HepG2 (cell line): ENCODE measurements around the gene ANKHD1. TPM values are rescaled to one million over a fixed set of nuclear protein-coding genes. Genes with fewer than 3 reads are reported as not detected.
A peak's percentile ranks its signal among the peaks of the same experiment; 100 is the strongest.

Experiments
- DPF2 ChIP-seq: sonication (generic); formaldehyde crosslinking; IDR thresholded peaks from 2 replicates; pipeline ENCODE4 v1.4.0; 2020; ENCODE audit warnings: mild to moderate bottlenecking, low read depth, missing genetic modification reagents, borderline replicate concordance
- FOXA1 ChIP-seq, 2 experiments: fragments of 450-650 bp in 1 of 2; sonication (generic) in 1 of 2; formaldehyde crosslinking in 1 of 2; IDR thresholded peaks; 2 replicates each; pipeline versions ENCODE4 v1.4.0 to v1.6.1; 2016 to 2020; ENCODE audit warnings: missing genetic modification reagents in 1 of 2
- MIER2 ChIP-seq: IDR thresholded peaks from 2 replicates; pipeline ENCODE4 v1.6.1; 2016; ENCODE audit warnings: missing biosample characterization, missing genetic modification reagents
- PHF20 ChIP-seq: sonication (generic); formaldehyde crosslinking; IDR thresholded peaks from 2 replicates; pipeline ENCODE4 v1.5.0; 2020; ENCODE audit warnings: mild to moderate bottlenecking, missing genetic modification reagents
- RFXANK ChIP-seq: IDR thresholded peaks from 2 replicates; pipeline ENCODE4 v1.6.1; 2016
- SALL1 ChIP-seq: sonication (generic); formaldehyde crosslinking; IDR thresholded peaks from 2 replicates; pipeline ENCODE4 v1.8.0; 2022; ENCODE audit warnings: mild to moderate bottlenecking, missing genetic modification reagents
- SYNCRIP ChIP-seq: fragments of 200-400 bp; formaldehyde crosslinking; IDR thresholded peaks from 2 replicates; pipeline ENCODE4 v1.6.1; 2018; ENCODE audit warnings: mild to moderate bottlenecking, low read depth, low read length; ENCODE audit not compliant: insufficient read depth
- TBP ChIP-seq: sonication (generic); formaldehyde crosslinking; IDR thresholded peaks from 2 replicates; pipeline ENCODE4 v1.5.0; 2020; ENCODE audit warnings: missing genetic modification reagents
- ZNF558 ChIP-seq: sonication (generic); formaldehyde crosslinking; IDR thresholded peaks from 2 replicates; pipeline ENCODE4 v1.9.0; 2022; ENCODE audit warnings: mild to moderate bottlenecking, missing genetic modification reagents, borderline replicate concordance
- ZSCAN25 ChIP-seq: sonication (generic); formaldehyde crosslinking; IDR thresholded peaks from 2 replicates; pipeline ENCODE4 v1.8.0; 2022; ENCODE audit warnings: mild to moderate bottlenecking, missing genetic modification reagents
- polyA plus RNA-seq, 8 experiments: library from polyadenylated mRNA; depleted of rRNA in 3 of 8; stranded (reverse) in 7 of 8; unstranded in 1 of 8; fragments of >200 nt; fragmentation: Illumina TruSeq in 4 of 8; extraction: Trizol in 4 of 8; gene quantifications; 2 replicates each; pipeline versions ENCODE4 v1.2.1 to v1.2.3, GENCODE V29; 2011 to 2016; ENCODE audit warnings: low read depth in 4 of 8, missing spikeins in 1 of 8, mixed read lengths in 1 of 8; ENCODE audit not compliant: insufficient read depth in 1 of 8
- total RNA-seq, 5 experiments: library from RNA; depleted of rRNA; stranded (reverse); fragments of >200 nt; fragmentation: Illumina TruSeq; extraction: Trizol; gene quantifications; 2 replicates each; pipeline ENCODE4 v1.2.3, GENCODE V29; 2016; ENCODE audit warnings: low read depth in 1 of 5
- TF ChIP-seq, protein P1 (sequence below): sonication (generic); formaldehyde crosslinking; conservative IDR thresholded peaks from 2 replicates; pipeline ENCODE4 v1.8.0; 2022; ENCODE audit warnings: missing genetic modification reagents
- TF ChIP-seq, protein P2 (sequence below): sonication (generic); formaldehyde crosslinking; IDR thresholded peaks from 2 replicates; pipeline ENCODE4 v1.4.0; 2020; ENCODE audit warnings: missing genetic modification reagents
- TF ChIP-seq, protein P3 (sequence below): sonication (generic); formaldehyde crosslinking; IDR thresholded peaks from 2 replicates; pipeline ENCODE4 v1.8.0; 2022; ENCODE audit warnings: missing genetic modification reagents, mild to moderate bottlenecking, borderline replicate concordance
- TF ChIP-seq, protein P4 (sequence below): sonication (generic); formaldehyde crosslinking; IDR thresholded peaks from 2 replicates; pipeline ENCODE4 v1.8.0; 2022; ENCODE audit warnings: missing genetic modification reagents, low read depth, mild to moderate bottlenecking, borderline replicate concordance
- TF ChIP-seq, protein P5 (sequence below): sonication (generic); formaldehyde crosslinking; IDR thresholded peaks from 2 replicates; pipeline ENCODE4 v1.5.0; 2020; ENCODE audit warnings: mild to moderate bottlenecking, missing genetic modification reagents
- TF ChIP-seq, protein P6 (sequence below): sonication (generic); formaldehyde crosslinking; IDR thresholded peaks from 2 replicates; pipeline ENCODE4 v1.5.1; 2020; ENCODE audit warnings: missing genetic modification reagents, mild to moderate bottlenecking, borderline replicate concordance
- TF ChIP-seq, protein P7 (sequence below): sonication (generic); formaldehyde crosslinking; IDR thresholded peaks from 2 replicates; pipeline ENCODE4 v1.4.0; 2020; ENCODE audit warnings: low read depth, missing genetic modification reagents

Gene ANKHD1
- total and polyA plus RNA-seq, 2 of the 13 experiments (the other 11 are each of a cell fraction or from before 2014, with no cell fraction given): 69.9 to 82.0 TPM

DNA sequence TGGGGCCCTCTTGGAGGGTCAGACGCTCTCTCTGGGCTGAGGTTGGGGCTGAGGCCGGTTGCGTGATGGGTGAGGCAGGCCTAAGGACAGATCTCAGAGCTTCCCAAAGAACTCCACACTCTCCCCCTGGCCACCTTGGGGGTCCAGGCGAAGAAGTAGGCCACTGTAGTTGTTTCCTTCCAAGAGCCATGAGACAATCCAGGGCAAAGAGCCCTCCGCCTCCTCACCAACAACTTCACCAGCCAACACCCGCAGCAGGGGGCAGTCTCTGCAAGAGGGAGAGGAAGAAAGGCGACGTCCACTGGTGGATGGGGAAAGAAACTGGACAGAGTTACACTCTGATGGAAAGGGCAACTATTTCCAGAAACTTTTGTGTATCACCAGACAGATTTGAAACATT, 173.7 kb downstream of the ANKHD1 start (continued):
- TF ChIP-seq, protein P1, sequence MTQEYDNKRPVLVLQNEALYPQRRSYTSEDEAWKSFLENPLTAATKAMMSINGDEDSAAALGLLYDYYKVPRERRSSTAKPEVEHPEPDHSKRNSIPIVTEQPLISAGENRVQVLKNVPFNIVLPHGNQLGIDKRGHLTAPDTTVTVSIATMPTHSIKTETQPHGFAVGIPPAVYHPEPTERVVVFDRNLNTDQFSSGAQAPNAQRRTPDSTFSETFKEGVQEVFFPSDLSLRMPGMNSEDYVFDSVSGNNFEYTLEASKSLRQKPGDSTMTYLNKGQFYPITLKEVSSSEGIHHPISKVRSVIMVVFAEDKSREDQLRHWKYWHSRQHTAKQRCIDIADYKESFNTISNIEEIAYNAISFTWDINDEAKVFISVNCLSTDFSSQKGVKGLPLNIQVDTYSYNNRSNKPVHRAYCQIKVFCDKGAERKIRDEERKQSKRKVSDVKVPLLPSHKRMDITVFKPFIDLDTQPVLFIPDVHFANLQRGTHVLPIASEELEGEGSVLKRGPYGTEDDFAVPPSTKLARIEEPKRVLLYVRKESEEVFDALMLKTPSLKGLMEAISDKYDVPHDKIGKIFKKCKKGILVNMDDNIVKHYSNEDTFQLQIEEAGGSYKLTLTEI (CRISPR knock-in tag): no peak
- TF ChIP-seq, protein P2, sequence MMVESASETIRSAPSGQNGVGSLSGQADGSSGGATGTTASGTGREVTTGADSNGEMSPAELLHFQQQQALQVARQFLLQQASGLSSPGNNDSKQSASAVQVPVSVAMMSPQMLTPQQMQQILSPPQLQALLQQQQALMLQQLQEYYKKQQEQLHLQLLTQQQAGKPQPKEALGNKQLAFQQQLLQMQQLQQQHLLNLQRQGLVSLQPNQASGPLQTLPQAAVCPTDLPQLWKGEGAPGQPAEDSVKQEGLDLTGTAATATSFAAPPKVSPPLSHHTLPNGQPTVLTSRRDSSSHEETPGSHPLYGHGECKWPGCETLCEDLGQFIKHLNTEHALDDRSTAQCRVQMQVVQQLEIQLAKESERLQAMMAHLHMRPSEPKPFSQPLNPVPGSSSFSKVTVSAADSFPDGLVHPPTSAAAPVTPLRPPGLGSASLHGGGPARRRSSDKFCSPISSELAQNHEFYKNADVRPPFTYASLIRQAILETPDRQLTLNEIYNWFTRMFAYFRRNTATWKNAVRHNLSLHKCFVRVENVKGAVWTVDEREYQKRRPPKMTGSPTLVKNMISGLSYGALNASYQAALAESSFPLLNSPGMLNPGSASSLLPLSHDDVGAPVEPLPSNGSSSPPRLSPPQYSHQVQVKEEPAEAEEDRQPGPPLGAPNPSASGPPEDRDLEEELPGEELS (CRISPR knock-in tag): no peak
- TF ChIP-seq FOXA1 (IDR thresholded peaks at IDR 0.05) (no peak), FOXA1 (CRISPR knock-in tag; IDR thresholded peaks at IDR 0.05) (no peak), ZNF558 (CRISPR knock-in tag) (no peak), SALL1 (peak; percentile 43), MIER2 (0 out of 2 replicates have a peak, but pooled peaks have one; percentile 23), ZSCAN25 (CRISPR knock-in tag) (no peak), RFXANK (CRISPR knock-in tag) (no peak), SYNCRIP (no peak), PHF20 (CRISPR knock-in tag) (no peak), DPF2 (CRISPR knock-in tag) (no peak), TBP (CRISPR knock-in tag) (no peak)
- TF ChIP-seq, protein P3, sequence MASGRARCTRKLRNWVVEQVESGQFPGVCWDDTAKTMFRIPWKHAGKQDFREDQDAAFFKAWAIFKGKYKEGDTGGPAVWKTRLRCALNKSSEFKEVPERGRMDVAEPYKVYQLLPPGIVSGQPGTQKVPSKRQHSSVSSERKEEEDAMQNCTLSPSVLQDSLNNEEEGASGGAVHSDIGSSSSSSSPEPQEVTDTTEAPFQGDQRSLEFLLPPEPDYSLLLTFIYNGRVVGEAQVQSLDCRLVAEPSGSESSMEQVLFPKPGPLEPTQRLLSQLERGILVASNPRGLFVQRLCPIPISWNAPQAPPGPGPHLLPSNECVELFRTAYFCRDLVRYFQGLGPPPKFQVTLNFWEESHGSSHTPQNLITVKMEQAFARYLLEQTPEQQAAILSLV (CRISPR knock-in tag): no peak
- TF ChIP-seq, protein P4, sequence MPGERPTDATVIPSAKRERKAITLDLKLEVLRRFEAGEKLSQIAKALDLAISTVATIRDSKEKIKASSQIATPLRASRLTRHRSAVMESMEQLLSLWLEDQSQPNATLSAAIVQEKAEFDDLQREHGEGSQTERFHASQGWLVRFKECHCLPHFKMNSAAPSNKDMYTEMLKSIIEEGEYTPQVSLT (CRISPR knock-in tag): no peak
- TF ChIP-seq, protein P5, sequence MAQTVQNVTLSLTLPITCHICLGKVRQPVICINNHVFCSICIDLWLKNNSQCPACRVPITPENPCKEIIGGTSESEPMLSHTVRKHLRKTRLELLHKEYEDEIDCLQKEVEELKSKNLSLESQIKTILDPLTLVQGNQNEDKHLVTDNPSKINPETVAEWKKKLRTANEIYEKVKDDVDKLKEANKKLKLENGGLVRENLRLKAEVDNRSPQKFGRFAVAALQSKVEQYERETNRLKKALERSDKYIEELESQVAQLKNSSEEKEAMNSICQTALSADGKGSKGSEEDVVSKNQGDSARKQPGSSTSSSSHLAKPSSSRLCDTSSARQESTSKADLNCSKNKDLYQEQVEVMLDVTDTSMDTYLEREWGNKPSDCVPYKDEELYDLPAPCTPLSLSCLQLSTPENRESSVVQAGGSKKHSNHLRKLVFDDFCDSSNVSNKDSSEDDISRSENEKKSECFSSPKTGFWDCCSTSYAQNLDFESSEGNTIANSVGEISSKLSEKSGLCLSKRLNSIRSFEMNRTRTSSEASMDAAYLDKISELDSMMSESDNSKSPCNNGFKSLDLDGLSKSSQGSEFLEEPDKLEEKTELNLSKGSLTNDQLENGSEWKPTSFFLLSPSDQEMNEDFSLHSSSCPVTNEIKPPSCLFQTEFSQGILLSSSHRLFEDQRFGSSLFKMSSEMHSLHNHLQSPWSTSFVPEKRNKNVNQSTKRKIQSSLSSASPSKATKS (CRISPR knock-in tag): no peak
- TF ChIP-seq, protein P6, sequence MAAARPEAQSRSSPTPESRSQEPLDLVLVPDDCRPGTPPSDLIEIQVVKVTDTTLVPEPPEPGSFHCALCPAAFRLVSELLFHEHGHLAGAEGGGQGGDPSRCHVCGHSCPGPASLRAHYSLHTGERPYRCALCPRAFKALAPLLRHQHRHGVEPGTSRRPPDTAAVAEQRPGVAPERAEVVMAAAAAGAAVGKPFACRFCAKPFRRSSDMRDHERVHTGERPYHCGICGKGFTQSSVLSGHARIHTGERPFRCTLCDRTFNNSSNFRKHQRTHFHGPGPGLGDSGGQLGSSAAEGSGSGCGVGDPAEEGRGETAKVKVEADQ (CRISPR knock-in tag): no peak
- TF ChIP-seq, protein P7, sequence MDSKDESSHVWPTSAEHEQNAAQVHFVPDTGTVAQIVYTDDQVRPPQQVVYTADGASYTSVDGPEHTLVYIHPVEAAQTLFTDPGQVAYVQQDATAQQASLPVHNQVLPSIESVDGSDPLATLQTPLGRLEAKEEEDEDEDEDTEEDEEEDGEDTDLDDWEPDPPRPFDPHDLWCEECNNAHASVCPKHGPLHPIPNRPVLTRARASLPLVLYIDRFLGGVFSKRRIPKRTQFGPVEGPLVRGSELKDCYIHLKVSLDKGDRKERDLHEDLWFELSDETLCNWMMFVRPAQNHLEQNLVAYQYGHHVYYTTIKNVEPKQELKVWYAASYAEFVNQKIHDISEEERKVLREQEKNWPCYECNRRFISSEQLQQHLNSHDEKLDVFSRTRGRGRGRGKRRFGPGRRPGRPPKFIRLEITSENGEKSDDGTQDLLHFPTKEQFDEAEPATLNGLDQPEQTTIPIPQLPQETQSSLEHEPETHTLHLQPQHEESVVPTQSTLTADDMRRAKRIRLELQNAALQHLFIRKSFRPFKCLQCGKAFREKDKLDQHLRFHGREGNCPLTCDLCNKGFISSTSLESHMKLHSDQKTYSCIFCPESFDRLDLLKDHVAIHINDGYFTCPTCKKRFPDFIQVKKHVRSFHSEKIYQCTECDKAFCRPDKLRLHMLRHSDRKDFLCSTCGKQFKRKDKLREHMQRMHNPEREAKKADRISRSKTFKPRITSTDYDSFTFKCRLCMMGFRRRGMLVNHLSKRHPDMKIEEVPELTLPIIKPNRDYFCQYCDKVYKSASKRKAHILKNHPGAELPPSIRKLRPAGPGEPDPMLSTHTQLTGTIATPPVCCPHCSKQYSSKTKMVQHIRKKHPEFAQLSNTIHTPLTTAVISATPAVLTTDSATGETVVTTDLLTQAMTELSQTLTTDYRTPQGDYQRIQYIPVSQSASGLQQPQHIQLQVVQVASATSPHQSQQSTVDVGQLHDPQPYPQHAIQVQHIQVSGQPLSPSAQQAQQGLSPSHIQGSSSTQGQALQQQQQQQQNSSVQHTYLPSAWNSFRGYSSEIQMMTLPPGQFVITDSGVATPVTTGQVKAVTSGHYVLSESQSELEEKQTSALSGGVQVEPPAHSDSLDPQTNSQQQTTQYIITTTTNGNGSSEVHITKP (CRISPR knock-in tag): no peak
